Mucosa of rectum (tissue), 2 donors: ENCODE data around the gene DST.

Source experiments
- H3K27ac ChIP-seq, 2 donors: one replicate each; pipeline ENCODE4 v1.7.0; 2013; ENCODE audit warnings: inconsistent platforms in 2 of 2, low read depth in 2 of 2, low read length in 2 of 2
- H3K27me3 ChIP-seq, 2 donors: one replicate each; pipeline ENCODE4 v1.7.0; 2013; ENCODE audit warnings: low read length in 2 of 2; ENCODE audit not compliant: control insufficient read depth in 2 of 2, insufficient read depth in 2 of 2
- H3K36me3 ChIP-seq, 2 donors: one replicate each; pipeline ENCODE4 v1.7.0; 2013; ENCODE audit warnings: low read length in 2 of 2; ENCODE audit not compliant: control insufficient read depth in 2 of 2, insufficient read depth in 2 of 2
- H3K4me1 ChIP-seq, 2 donors: one replicate each; pipeline ENCODE4 v1.7.0; 2013; ENCODE audit warnings: low read length in 2 of 2, mild to moderate bottlenecking in 1 of 2; ENCODE audit not compliant: control insufficient read depth in 2 of 2, insufficient read depth in 2 of 2
- H3K4me3 ChIP-seq, 2 donors: one replicate each; pipeline ENCODE4 v1.7.0; 2013; ENCODE audit warnings: low read length in 2 of 2
- H3K9ac ChIP-seq, 2 donors: one replicate each; pipeline ENCODE4 v1.7.0; 2013; ENCODE audit warnings: low read length in 2 of 2, low read depth in 1 of 2, mild to moderate bottlenecking in 1 of 2
- H3K9me3 ChIP-seq, 2 donors: one replicate each; pipeline ENCODE4 v1.7.0; 2013; ENCODE audit warnings: low read length in 2 of 2; ENCODE audit not compliant: control insufficient read depth in 2 of 2
- donor health status: healthy.
- donor health status: Normal muscosa, but diverticular disease.

Gene DST

DNA sequence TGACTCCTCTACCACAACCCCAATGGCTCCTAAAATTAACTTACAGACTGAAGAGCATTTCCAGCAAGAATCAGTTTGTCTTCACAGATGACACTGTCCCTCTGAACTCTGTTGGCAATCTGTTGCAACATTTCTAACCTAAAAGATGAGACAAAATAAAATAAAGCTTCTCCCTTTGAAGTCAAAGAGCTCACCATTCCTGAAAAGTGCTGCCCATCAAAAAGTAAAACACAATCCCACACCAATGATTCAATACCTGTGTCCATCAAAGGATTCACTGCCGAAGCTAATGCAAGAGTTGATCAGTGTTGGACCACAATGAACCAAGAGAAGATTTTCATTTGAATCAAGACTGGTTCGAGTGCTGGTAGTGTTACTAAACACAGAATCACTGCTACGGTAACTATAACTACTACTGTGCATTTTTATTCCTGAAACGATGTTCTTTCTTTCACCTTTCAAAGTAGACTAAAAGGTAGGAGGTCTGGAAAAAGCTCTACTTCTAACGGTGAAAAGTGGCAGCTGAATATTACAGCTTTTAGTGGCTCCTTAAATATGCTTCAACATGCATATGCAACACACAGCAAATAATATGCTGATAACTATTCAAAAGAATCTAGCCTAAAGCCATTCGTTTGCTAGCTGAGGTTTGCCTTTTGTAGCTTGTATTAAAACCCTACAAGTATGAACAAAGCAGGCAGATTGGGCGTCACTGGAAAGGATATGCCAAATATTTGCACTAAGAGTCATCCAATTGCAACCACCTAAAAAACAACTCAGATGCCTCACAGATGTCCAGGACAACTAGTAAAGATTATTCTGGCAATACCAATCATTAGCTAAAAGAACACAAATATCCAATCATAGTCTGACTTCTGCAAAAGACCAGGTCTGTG, at the start of gene DST:
TSS of gene DST (minus strand) at position 524 of the 896 bp plus-strand sequence.
- H3K4me1 ChIP-seq: no peaks in the 10 kb centered on the region
- H3K27ac ChIP-seq: no peak within 1 kb of the TSS
- H3K36me3 ChIP-seq: peaks cover 11 to 24% of the 10 kb centered on the region in 2 donors
- no peak within 1 kb of the TSS for H3K9ac ChIP-seq
- no peaks in the 10 kb centered on the region for H3K9me3 ChIP-seq
- no peak within 1 kb of the TSS for H3K4me3 ChIP-seq
- H3K27me3 ChIP-seq: no peaks in the 10 kb centered on the region

DNA sequence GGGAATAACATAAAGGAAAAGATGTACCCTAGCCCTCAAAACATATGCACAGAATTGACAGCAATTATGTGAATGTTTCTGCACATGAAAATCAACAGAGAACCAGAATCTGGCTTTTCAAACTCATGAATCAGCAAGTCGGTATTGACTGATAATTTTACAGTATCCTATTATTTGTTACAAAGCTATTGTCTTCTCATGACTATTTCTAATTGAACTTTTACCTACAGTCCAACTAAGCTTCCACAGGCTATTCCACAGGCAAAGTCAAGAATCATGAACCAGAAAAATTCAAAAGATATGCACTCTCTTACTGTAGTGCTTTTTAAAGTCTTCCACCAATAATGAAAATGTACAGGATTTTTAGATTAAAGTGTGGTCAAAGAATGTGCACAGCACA, 49.1 kb upstream of the DST start:
- Histone ChIP-seq H3K27me3 (no peaks in the 10 kb centered on the region), H3K27ac (peak overlapping the region; percentile 82 to 90), H3K36me3 (no peaks in the 10 kb centered on the region), H3K9ac (peak overlapping the region; percentile 54 to 62), H3K4me1 (peaks cover 4 to 30% of the 10 kb centered on the region in 2 donors), H3K4me3 (peak overlapping the region; percentile 59 to 72), H3K9me3 (no peaks in the 10 kb centered on the region)

DNA sequence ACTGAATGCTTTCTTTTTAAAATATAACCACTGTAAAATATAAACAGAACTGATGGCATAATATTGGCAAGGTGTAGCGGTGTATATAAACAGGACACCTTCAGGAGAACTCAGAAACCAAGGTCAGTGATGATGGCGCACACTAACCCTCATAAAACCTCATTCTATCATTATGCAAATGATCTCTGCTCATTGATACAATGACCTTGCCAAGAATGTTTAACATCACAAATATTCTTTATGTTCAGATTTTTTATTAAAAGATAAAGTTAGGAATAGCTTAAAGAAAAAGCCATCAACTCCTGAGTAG, 48.6 kb upstream of the DST start:
- Histone ChIP-seq H3K27me3 (no peaks in the 10 kb centered on the region), H3K36me3 (no peaks in the 10 kb centered on the region), H3K4me3 (peak overlapping the region; percentile 59 to 72), H3K9ac (peak overlapping the region in 1 of 2 donors; percentile 62), H3K27ac (peak overlapping the region; percentile 52 to 90), H3K4me1 (peaks cover 4 to 30% of the 10 kb centered on the region in 2 donors), H3K9me3 (no peaks in the 10 kb centered on the region)

DNA sequence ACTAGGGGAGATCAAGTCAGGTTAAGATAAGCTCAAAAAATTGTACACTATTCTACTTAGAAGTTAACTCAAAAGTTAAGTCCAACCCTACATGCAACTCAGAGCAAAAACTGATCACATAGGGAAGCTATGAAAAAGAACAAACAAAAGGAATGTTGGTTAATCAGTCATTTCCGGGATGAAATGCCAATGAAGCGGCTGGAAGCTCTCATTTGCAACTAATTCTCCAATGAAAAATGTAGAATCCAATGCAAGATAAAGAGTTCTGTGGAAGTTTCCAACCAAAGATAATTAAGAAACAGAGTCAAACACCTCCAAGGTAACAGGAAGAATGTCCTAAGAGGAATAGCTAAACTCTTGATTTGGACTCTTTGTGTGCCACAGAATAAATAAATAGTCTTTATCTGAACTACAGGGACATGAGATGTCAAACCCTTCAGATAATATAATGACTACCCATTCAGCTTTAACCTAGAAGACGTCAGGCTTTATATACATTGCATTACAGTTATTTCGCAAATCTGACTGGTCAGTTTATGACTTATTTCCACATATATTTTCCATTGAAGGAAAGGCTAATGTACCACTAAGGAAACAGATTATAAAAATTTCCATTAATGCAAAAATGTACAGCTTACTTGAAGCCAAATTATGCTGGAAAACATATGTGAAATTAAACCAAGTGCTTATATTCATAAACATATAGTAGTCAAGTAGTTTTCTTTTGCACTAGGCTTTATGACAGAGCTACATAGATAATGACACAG, 48.0 kb upstream of the DST start:
- Histone ChIP-seq H3K4me1 (peaks cover 4 to 30% of the 10 kb centered on the region in 2 donors), H3K27ac (peak overlapping the region; percentile 52 to 90), H3K9me3 (no peaks in the 10 kb centered on the region), H3K4me3 (peak overlapping the region; percentile 59 to 72), H3K27me3 (no peaks in the 10 kb centered on the region), H3K9ac (peak overlapping the region in 1 of 2 donors; percentile 63), H3K36me3 (no peaks in the 10 kb centered on the region)

DNA sequence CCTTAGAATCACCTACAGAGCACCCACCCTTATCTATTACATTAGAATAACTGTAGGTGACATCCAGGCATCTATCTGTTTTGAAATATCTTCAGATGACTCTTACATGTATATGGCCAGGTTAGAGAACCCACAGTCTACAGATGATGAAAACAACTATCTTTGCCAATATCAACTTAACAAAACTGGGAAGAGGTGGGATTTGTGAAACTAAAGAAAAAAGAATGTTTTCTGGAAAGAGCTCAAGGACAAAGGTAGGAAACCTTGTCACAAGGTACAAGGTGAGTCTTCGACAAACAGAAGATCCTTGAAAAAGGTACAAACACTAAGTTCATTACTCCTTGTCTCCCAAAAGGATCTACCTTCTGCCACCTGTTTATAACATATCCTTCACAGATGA, 47.0 kb upstream of the DST start:
- Histone ChIP-seq H3K4me3 (peak overlapping the region; percentile 59 to 72), H3K9ac (peak overlapping the region in 1 of 2 donors; percentile 63), H3K36me3 (no peaks in the 10 kb centered on the region), H3K27ac (peak overlapping the region; percentile 52 to 90), H3K4me1 (peaks cover under 1 to 30% of the 10 kb centered on the region in 2 donors), H3K9me3 (no peaks in the 10 kb centered on the region), H3K27me3 (no peaks in the 10 kb centered on the region)

DNA sequence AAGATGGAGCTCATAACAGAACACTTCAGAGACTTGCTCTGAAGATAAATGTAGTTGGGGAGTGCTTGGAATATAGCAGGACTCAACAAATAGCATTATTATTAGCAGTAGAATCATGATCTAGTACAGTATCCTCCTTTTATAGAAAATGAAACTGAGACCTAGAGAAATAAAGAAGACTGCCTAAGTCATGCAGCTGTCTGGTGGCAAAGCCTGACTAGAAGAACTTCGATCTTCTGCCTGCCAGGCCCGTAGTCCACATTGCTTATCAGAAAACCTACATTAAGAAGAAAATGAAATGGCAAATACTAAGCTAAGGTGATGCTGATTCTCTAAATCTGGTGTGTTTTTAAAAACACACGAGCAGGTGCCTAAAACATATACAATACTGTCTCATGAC, 46.4 kb upstream of the DST start:
- Histone ChIP-seq H3K9me3 (no peaks in the 10 kb centered on the region), H3K4me3 (peak overlapping the region; percentile 59 to 72), H3K36me3 (no peaks in the 10 kb centered on the region), H3K27ac (peak overlapping the region; percentile 52 to 90), H3K27me3 (no peaks in the 10 kb centered on the region), H3K4me1 (peaks cover 4 to 33% of the 10 kb centered on the region in 2 donors), H3K9ac (peak overlapping the region in 1 of 2 donors; percentile 63)

DNA sequence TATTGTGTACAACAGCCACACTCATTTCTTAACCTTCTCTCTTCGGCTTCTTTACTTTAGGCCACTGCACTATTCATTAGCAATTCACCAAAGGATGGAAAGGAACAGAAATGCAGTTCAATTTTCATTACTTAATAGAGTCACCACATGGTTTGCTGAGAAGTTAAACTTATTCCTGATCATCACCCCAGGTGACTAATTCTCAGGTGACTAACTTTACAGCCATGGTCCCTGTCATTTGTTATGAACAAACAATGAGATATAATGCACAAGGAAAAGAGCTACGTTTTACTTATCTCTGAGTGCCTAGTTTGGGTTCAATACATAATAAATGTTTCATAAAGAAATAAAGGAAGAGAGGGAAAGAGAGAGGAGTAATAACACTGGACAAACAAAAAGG, 45.8 kb upstream of the DST start:
- no peaks in the 10 kb centered on the region for H3K36me3 ChIP-seq
- peak overlapping the region in 1 of 2 donors; percentile 90 for H3K27ac ChIP-seq
- no peaks in the 10 kb centered on the region for H3K27me3 ChIP-seq
- H3K4me3 ChIP-seq: peak overlapping the region; percentile 59 to 72
- peaks cover 4 to 37% of the 10 kb centered on the region in 2 donors for H3K4me1 ChIP-seq
- no peaks in the 10 kb centered on the region for H3K9me3 ChIP-seq
- peak overlapping the region in 1 of 2 donors; percentile 63 for H3K9ac ChIP-seq

DNA sequence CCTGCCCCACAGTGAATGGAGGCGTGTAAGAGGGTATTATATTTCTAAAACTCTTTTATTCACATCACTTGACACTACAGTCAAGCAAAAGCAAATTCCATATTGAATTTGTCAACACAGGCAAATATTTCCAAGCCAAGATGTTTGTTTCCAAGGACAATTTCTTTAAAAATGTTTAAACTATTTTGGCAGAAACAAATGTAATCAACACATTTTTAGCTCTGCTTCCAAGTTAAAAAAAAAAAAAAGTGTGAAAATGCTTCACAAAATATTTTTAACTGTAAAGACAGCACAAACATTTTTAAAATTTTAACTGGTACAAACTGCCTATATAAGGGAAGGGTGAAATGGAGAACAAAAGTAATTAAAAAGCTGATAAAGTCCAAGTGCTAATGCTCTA, 44.9 kb upstream of the DST start:
- Histone ChIP-seq H3K27ac (peak overlapping the region in 1 of 2 donors; percentile 90), H3K27me3 (no peaks in the 10 kb centered on the region), H3K4me3 (no peak overlapping the region), H3K4me1 (peaks cover 8 to 44% of the 10 kb centered on the region in 2 donors), H3K9ac (no peak overlapping the region), H3K36me3 (no peaks in the 10 kb centered on the region), H3K9me3 (no peaks in the 10 kb centered on the region)

DNA sequence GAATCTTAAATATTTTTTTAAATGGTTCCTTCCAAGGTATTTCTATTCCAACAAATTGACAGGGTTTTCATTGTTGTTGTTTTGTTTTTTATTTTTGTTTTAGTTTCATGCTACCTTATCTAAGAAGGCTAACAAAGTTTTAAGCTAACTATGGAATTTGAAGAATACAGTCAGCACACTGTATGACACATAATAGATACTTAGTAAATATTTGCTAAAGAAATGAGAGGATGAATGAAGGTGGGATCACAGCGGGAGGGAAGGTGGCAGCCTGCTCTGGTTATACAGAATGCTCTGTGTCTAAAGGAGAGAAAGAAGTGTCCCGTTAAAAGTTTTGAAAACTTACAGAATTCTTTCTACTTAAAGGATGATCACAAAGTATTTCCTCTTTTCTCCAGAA, 43.7 kb upstream of the DST start:
- Histone ChIP-seq H3K36me3 (no peaks in the 10 kb centered on the region), H3K9me3 (no peaks in the 10 kb centered on the region), H3K9ac (no peak overlapping the region), H3K27ac (no peak overlapping the region), H3K4me3 (no peak overlapping the region), H3K27me3 (no peaks in the 10 kb centered on the region), H3K4me1 (peaks cover 8 to 41% of the 10 kb centered on the region in 2 donors)

DNA sequence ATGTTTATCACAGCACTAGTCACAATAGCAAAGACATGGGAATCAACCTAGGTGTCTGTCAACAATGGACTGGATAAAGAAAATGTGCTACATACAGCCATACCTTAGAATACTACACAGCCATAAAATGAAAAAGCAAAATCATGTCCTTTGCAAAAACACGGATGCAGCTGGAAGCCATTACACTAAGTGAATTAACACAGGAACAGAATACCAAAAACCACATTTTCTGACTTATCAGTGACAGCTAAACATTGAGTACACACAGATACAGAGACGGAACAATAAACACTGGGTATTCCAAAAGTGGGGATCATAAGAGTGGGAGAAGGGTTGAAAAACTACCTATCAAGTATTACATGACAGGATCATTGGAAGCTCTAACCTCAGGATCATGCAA, 43.3 kb upstream of the DST start:
- no peak overlapping the region for H3K9ac ChIP-seq
- H3K4me3 ChIP-seq: no peak overlapping the region
- no peaks in the 10 kb centered on the region for H3K27me3 ChIP-seq
- no peaks in the 10 kb centered on the region for H3K9me3 ChIP-seq
- H3K36me3 ChIP-seq: no peaks in the 10 kb centered on the region
- H3K4me1 ChIP-seq: peaks cover 8 to 41% of the 10 kb centered on the region in 2 donors
- H3K27ac ChIP-seq: no peak overlapping the region
